T-cell (primary cell): ENCODE results near the gene S100A4. TPM values are rescaled to one million over a fixed set of nuclear protein-coding genes. Genes with fewer than 3 reads are reported as not detected.

ENCODE experiments used
- ATAC-seq, 4 experiments: fragments of 200-7000 bp in 3 of 4; fragments of 150-1000 bp in 1 of 4; cut with Tn5 transposase; replicated peaks in 1 of 4; 1 replicate in 3 of 4; 2 replicates in 1 of 4; pipeline ENCODE4 v1.10.0; 2021; ENCODE audit warnings: moderate library complexity in 3 of 4, mild to moderate bottlenecking in 2 of 4, moderate number of reproducible peaks in 1 of 4
- CTCF ChIA-PET, 2 donors: fragments of 300-600 bp; sonication (Branson Sonifier 250); formaldehyde crosslinking; loops; one replicate each; lab custom pipeline; 2022; ENCODE audit warnings: antibody characterized with exemption in 2 of 2; lab: Charles Lee
- POLR2A ChIA-PET, 2 donors: fragments of 300-600 bp; sonication (Branson Sonifier 250); formaldehyde crosslinking; loops; one replicate each; lab custom pipeline; 2022; ENCODE audit warnings: antibody characterized with exemption in 2 of 2; lab: Charles Lee
- DNase-seq, 35 experiments: peaks; one replicate each; pipeline versions ENCODE4 v3.0.0 to v3.0.0-alpha.2; 2013 to 2023
- H3K27ac ChIP-seq: one replicate; pipeline ENCODE4 v1.5.1; 2013; ENCODE audit warnings: low read length
- H3K27me3 ChIP-seq, 2 experiments: replicated peaks in 1 of 2; 1 replicate in 1 of 2; 2 replicates in 1 of 2; pipeline versions ENCODE4 v1.6.1 to v1.7.0; 2013; ENCODE audit warnings: low read length in 1 of 2, mixed read lengths in 1 of 2; ENCODE audit not compliant: control insufficient read depth in 2 of 2, insufficient read depth in 2 of 2; ENCODE audit errors: extremely low read depth in 1 of 2
- H3K36me3 ChIP-seq, 2 donors: 1 replicate in 1 of 2; 2 replicates in 1 of 2; pipeline versions ENCODE4 v1.6.1 to v1.7.0; 2013; ENCODE audit warnings: low read length in 1 of 2; ENCODE audit not compliant: control insufficient read depth in 2 of 2, insufficient read depth in 1 of 2; ENCODE audit errors: extremely low read depth in 1 of 2
- H3K4me1 ChIP-seq, 2 experiments: 1 replicate in 1 of 2; 2 replicates in 1 of 2; pipeline versions ENCODE4 v1.6.1 to v1.7.0; 2013; ENCODE audit warnings: low read length in 2 of 2, mixed read lengths in 1 of 2; ENCODE audit not compliant: insufficient read depth in 2 of 2, control insufficient read depth in 1 of 2; ENCODE audit errors: extremely low read depth in 1 of 2
- H3K4me3 ChIP-seq, 2 donors: 1 replicate in 1 of 2; 2 replicates in 1 of 2; pipeline versions ENCODE4 v1.5.1 to v1.7.0; 2013; ENCODE audit warnings: mild to moderate bottlenecking in 2 of 2, low read length in 1 of 2, moderate library complexity in 1 of 2; ENCODE audit not compliant: control insufficient read depth in 1 of 2; ENCODE audit errors: extremely low read depth in 1 of 2
- H3K9me3 ChIP-seq: 2 replicates; pipeline ENCODE4 v1.7.0; 2013
- H3K27ac Mint-ChIP-seq, 2 donors: one replicate each; pipeline ENCODE4 v1.8.0; 2020 to 2021; ENCODE audit warnings: mild to moderate bottlenecking in 2 of 2, mixed read lengths in 2 of 2
- H3K27me3 Mint-ChIP-seq, 2 donors: one replicate each; pipeline ENCODE4 v1.8.0; 2021 to 2022; ENCODE audit warnings: mixed read lengths in 2 of 2
- H3K36me3 Mint-ChIP-seq: one replicate; pipeline ENCODE4 v1.8.0; 2021; ENCODE audit warnings: mixed read lengths
- H3K4me1 Mint-ChIP-seq, 3 donors: one replicate each; pipeline ENCODE4 v1.8.0; 2020 to 2022; ENCODE audit warnings: mixed read lengths in 3 of 3, mild to moderate bottlenecking in 1 of 3
- H3K4me3 Mint-ChIP-seq, 3 donors: one replicate each; pipeline ENCODE4 v1.8.0; 2020 to 2022; ENCODE audit warnings: mild to moderate bottlenecking in 3 of 3, mixed read lengths in 3 of 3, moderate library complexity in 3 of 3
- H3K9me3 Mint-ChIP-seq, 3 donors: one replicate each; pipeline ENCODE4 v1.8.0; 2020 to 2022; ENCODE audit warnings: mixed read lengths in 3 of 3
- WGBS: methylation state at CpG from one replicate; pipeline ENCODE4 v1.1.5; 2013; ENCODE audit warnings: missing lambda C conversion rate; ENCODE audit not compliant: insufficient coverage; 5-methylcytosine and 5-hydroxymethylcytosine counted together
- total RNA-seq, 35 experiments: library from RNA in 6 of 35; stranded (reverse) in 6 of 35; fragments of 120-200 nt in 1 of 35; gene quantifications; one replicate each; pipeline versions ENCODE4 v1.2.1 to v1.2.4 and lab custom pipeline; 2013 to 2026

S100A4 gene
- total RNA-seq, 5 donors from 2014 or later (not counting 1 experiment from before 2014, with no cell fraction given) = 297 to 698 (median 384) TPM

- H3K4me3 Mint-ChIP-seq = peak overlapping the region; percentile 90 to 94 (median 94)
- Histone ChIP-seq H3K27me3 (no peaks in the 10 kb centered on the region), H3K4me3 (peak overlapping the region; percentile 86 to 94), H3K4me1 (peaks cover 34 to 63% of the 10 kb centered on the region in 2 experiments), H3K27ac (peak overlapping the region; percentile 96), H3K9me3 (no peaks in the 10 kb centered on the region), H3K36me3 (peaks cover 3 to 14% of the 10 kb centered on the region in 2 donors)
- no peaks in the 10 kb centered on the region for H3K9me3 Mint-ChIP-seq
- ATAC-seq (no peak), DNase-seq (no peak)
- no peaks in the 10 kb centered on the region for H3K27me3 Mint-ChIP-seq
- ChIA-PET POLR2A (interaction anchor here (0.6 to 2.8 kb wide), 3 partner anchors 10 to 836 kb away, joined by 4 to 14 read pairs (median 8); partner anchors contain the start of genes S100A2 (in 1 of the 2) and S100A4 (in 1 of the 2)), CTCF (interaction anchor here (0.6 to 2.7 kb wide), 5 partner anchors 10 to 38 kb away, joined by 4 to 28 read pairs (median 6); partner anchors contain the start of gene S100A4 (in 1 of the 2))
- WGBS = no CpG with 5 or more reads among the region's 3 CpGs
- H3K36me3 Mint-ChIP-seq = peaks cover 17% of the 10 kb centered on the region
- H3K4me1 Mint-ChIP-seq = peaks cover 64 to 83% (median 77%) of the 10 kb centered on the region in 3 donors
- H3K27ac Mint-ChIP-seq = peak overlapping the region; percentile 91 to 97
These were observed 10.7 kb downstream of the S100A4 start for GRCh38 chr1:153534925-153535241.

GRCh38 chr1:153534226-153534924, 11.2 kb downstream of the S100A4 start:
- POLR2A ChIA-PET = interaction anchor here in 1 of 2 donors (2.8 kb wide), 1 partner anchor 11 kb away, joined by 14 read pairs; the partner anchor contains the start of gene S100A4
- CTCF ChIA-PET = interaction anchor here (0.6 to 2.8 kb wide), 8 partner anchors 10 to 220 kb away, joined by 3 to 28 read pairs (median 6); partner anchors contain the start of gene S100A4 (in 1 of the 2)
- Mint-ChIP-seq H3K4me1 (peaks cover 59 to 78% (median 72%) of the 10 kb centered on the region in 3 donors), H3K9me3 (no peaks in the 10 kb centered on the region), H3K4me3 (peak overlapping the region; percentile 90 to 94 (median 94)), H3K36me3 (peaks cover 20% of the 10 kb centered on the region), H3K27ac (peak overlapping the region; percentile 91 to 97), H3K27me3 (no peaks in the 10 kb centered on the region)
- peak overlapping the region; percentile 86 to 94 for H3K4me3 ChIP-seq
- ATAC-seq = no peak
- no peaks in the 10 kb centered on the region for H3K9me3 ChIP-seq
- DNase-seq = no peak
- H3K27ac ChIP-seq = peak overlapping the region; percentile 96
- H3K36me3 ChIP-seq = peaks cover 3 to 14% of the 10 kb centered on the region in 2 donors
- no peaks in the 10 kb centered on the region for H3K27me3 ChIP-seq
- H3K4me1 ChIP-seq = peaks cover 33 to 58% of the 10 kb centered on the region in 2 experiments
- 89% methylated on average over 6 of the region's 7 CpGs for WGBS

DNA sequence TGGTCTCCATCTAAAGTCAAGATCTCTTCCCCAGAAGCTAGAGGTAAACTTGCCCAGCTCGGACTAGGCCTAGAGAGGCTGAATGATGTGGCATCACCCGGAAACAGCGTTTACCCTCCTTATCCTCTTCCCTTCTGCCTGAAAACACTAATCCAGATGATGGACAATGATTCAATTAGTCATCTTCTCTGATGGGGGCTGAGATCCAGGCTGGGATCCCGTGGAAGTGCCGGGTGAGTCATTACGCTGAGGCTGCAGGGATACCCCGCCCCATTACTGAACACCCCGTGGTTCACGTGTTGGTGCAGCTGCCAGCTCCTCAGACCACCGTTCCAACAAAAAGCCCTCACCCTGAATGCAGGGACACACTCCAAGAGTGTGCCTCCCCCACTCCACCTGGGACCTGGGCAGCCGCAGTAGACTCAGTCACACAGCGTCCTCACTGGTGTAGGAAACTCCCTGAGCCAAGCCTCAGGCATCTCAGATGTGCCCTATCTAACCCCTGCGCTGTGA, 11.9 kb downstream of the S100A4 start:
- H3K27me3 ChIP-seq = no peaks in the 10 kb centered on the region
- Mint-ChIP-seq H3K27me3 (no peaks in the 10 kb centered on the region), H3K4me3 (peak overlapping the region; percentile 90 to 94 (median 94)), H3K27ac (peak overlapping the region; percentile 91 to 97), H3K9me3 (no peaks in the 10 kb centered on the region), H3K4me1 (peaks cover 57 to 79% (median 70%) of the 10 kb centered on the region in 3 donors), H3K36me3 (peaks cover 26% of the 10 kb centered on the region)
- H3K27ac ChIP-seq = peak overlapping the region; percentile 96
- H3K4me1 ChIP-seq = peaks cover 33 to 58% of the 10 kb centered on the region in 2 experiments
- DNase-seq (peak in 1 of 35 experiments; percentile 31), ATAC-seq (no peak)
- H3K4me3 ChIP-seq = peak overlapping the region in 1 of 2 donors; percentile 21
- ChIA-PET CTCF (interaction anchor here (0.5 to 3.2 kb wide), 15 partner anchors 7 to 221 kb away, joined by 3 to 35 read pairs (median 8); partner anchors contain the start of genes S100A4 (in 2 of the 2), CHTOP (in 1 of the 2) and S100A5 (in 1 of the 2)), POLR2A (interaction anchor here (1.1 to 1.9 kb wide), 2 partner anchors 35 to 100 kb away, joined by 3 to 7 read pairs; partner anchors contain the start of gene CHTOP (in 1 of the 2))
- no peaks in the 10 kb centered on the region for H3K9me3 ChIP-seq
- WGBS = 65% methylated on average over 6 of the region's 13 CpGs
- peaks cover 3 to 14% of the 10 kb centered on the region in 2 donors for H3K36me3 ChIP-seq

DNA sequence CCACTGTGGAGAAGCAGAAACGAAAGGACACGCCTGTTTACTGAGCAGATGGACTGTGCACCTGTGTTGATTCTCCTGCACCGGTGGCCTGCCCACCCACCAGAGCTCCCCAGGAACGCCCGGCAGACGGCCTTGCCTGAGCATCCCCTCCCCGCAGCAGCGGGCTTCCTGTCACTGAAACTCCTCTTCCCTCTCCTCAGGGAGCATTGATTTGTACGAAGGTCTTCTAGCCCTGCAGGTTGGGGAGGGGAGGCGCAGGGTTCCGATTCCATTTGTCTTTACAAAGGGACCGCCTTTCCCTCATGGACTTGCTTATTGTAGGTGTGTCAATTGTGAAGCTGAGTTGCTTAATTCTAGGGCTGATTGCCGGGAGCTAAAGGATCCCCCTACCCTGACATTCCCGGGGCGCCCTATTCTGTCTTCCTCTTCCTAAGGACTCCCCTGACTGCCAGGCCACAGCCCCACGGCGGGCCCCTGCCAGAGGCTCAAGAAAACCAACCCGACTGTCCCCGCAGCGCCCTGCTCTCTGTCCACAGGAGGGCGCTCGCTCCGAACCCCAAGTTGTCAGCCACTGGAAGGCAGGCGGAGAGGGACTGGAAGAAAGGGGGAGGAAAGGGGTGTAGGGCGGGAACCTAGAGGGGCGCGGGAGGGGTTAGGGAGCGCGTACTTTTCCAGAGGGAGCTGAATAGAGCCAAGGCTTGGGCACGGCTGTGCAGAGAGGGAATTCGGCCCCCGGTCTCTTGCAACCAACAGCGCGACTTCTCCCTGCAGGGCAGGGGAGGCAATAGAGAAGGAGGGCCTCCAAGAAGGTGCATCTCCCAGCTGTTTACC, 12.6 kb downstream of the S100A4 start:
- Histone ChIP-seq H3K27ac (peak overlapping the region; percentile 96), H3K27me3 (no peaks in the 10 kb centered on the region), H3K4me1 (peaks cover 33 to 58% of the 10 kb centered on the region in 2 experiments), H3K4me3 (peak overlapping the region in 1 of 2 donors; percentile 21), H3K36me3 (peaks cover 3 to 14% of the 10 kb centered on the region in 2 donors), H3K9me3 (no peaks in the 10 kb centered on the region)
- Mint-ChIP-seq H3K36me3 (peaks cover 28% of the 10 kb centered on the region), H3K27me3 (no peaks in the 10 kb centered on the region), H3K27ac (peak overlapping the region; percentile 91 to 97), H3K9me3 (no peaks in the 10 kb centered on the region), H3K4me3 (peak overlapping the region; percentile 90 to 94 (median 94)), H3K4me1 (peaks cover 57 to 74% (median 65%) of the 10 kb centered on the region in 3 donors)
- ChIA-PET POLR2A (interaction anchor here (0.6 to 1.9 kb wide), 5 partner anchors 11 to 200 kb away, joined by 3 to 7 read pairs (median 4); partner anchors contain the start of gene CHTOP (in 1 of the 2)), CTCF (interaction anchor here (0.5 to 3.2 kb wide), 20 partner anchors 8 to 1253 kb away, joined by 3 to 35 read pairs (median 8); partner anchors contain the start of genes S100A4 (in 2 of the 2), S100A5 (in 2 of the 2) and CHTOP (in 1 of the 2))
- ATAC-seq (peak; percentile 9 to 39 (median 24)), DNase-seq (peak; percentile 46 to 87 (median 72))
- WGBS = 30% methylated on average over 16 of the region's 34 CpGs

DNA sequence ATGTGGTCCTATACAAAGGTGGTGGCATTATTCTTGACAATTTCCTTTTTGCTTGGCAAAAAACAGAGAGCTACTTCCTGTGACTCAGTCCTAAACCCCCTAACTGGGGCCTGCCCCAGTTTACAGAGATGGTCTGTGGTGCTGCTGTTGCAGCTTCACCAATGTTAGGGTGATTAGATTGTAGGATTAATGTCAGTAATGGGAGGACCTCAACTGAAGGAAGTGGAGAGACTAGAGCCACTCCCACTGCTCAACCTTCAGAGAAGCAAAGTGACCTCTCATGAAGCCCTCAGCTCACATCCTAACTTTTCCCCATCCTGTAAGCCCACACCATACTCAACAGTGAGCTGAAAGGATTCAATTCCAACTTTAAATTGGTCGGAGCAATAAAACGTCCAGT, 13.4 kb downstream of the S100A4 start:
- H3K27ac ChIP-seq = peak overlapping the region; percentile 96
- no peak overlapping the region for H3K4me3 ChIP-seq
- peak; percentile 13 to 38 (median 26) for ATAC-seq
- no peaks in the 10 kb centered on the region for H3K9me3 Mint-ChIP-seq
- no peaks in the 10 kb centered on the region for H3K9me3 ChIP-seq
- peaks cover 57 to 68% (median 60%) of the 10 kb centered on the region in 3 donors for H3K4me1 Mint-ChIP-seq
- ChIA-PET CTCF (interaction anchor here (1.1 to 3.2 kb wide), 15 partner anchors 8 to 102 kb away, joined by 3 to 35 read pairs (median 10); partner anchors contain the start of genes S100A4 (in 2 of the 2), S100A5 (in 2 of the 2) and CHTOP (in 1 of the 2)), POLR2A (interaction anchor here in 1 of 2 donors (1.3 to 1.9 kb wide), 3 partner anchors 12 to 38 kb away, joined by 3 to 7 read pairs (median 4); no protein-coding TSS in a partner anchor)
- H3K36me3 Mint-ChIP-seq = peaks cover 28% of the 10 kb centered on the region
- peaks cover 33 to 55% of the 10 kb centered on the region in 2 experiments for H3K4me1 ChIP-seq
- H3K27ac Mint-ChIP-seq = peak overlapping the region; percentile 91 to 97
- H3K27me3 ChIP-seq = no peaks in the 10 kb centered on the region
- peak in 20 of 35 experiments; percentile 15 to 62 (median 36) for DNase-seq
- no peaks in the 10 kb centered on the region for H3K27me3 Mint-ChIP-seq
- peak overlapping the region; percentile 90 to 94 (median 94) for H3K4me3 Mint-ChIP-seq
- WGBS = 93% methylated on average over 2 of the region's 2 CpGs
- H3K36me3 ChIP-seq = peaks cover 3 to 14% of the 10 kb centered on the region in 2 donors
